GM21447 (cell line): ENCODE data around the gene LATS2.

Source experiments
- ATAC-seq: cut with Tn5 transposase; IDR thresholded peaks from one replicate; pipeline ENCODE4 v1.9.1; 2021; ENCODE audit not compliant: unreplicated experiment

The LATS2 gene

GRCh38 chr13:21061029-21061763 lies at the start of gene LATS2:
LATS2 (minus strand) TSS chr13:21061586; CDS start chr13:21046026, 15,560 bp downstream.
- peak; percentile 93 for ATAC-seq

GRCh38 chr13:21109168-21109567 lies 47.8 kb upstream of the LATS2 start:
- no peak for ATAC-seq

GRCh38 chr13:21106089-21106488 lies 44.7 kb upstream of the LATS2 start:
- ATAC-seq = no peak

DNA sequence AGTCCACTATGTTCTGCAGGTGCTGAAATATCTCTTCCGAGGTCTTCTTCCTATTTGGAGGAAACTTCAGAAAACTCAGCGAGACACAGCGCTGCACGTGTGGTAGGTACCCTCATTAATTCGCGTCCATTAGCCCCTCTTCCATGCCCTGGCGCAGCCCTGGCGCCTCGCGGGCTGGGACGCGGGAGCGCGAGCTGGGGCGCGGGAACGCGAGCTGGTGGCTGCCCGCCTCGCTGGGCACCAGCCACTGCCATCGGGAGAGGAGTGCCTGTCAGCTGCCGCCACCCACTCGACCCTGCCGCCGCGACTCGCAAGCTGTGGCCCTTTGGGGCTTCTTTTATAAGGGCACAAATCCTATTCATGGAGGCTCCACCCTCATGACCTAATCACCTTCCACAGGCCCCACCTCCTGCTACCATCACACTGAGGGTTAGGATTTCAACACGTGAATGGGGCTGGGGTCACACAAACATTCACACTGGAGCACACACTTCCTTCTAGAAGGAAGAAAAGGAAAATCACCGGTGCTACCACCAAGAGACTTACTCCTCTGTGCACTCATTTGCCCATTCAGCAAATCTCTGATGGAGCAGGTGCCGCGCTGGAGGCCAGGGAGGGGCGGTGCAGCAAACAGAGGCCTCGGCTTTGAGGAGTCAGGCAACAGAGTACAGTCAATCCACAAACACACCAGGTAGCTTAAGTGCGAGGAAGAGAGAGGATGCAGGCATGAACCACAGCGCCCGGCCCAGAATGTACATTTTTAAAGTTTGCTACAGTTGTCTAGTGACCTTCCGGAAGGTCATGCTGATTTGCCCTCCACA lies 43.0 kb upstream of the LATS2 start:
- ATAC-seq = no peak

- ATAC-seq = no peak
Measured at GRCh38 chr13:21101865-21102576, 40.6 kb upstream of the LATS2 start.

- ATAC-seq = no peak
Measured at GRCh38 chr13:21100994-21101757, 39.8 kb upstream of the LATS2 start.

DNA sequence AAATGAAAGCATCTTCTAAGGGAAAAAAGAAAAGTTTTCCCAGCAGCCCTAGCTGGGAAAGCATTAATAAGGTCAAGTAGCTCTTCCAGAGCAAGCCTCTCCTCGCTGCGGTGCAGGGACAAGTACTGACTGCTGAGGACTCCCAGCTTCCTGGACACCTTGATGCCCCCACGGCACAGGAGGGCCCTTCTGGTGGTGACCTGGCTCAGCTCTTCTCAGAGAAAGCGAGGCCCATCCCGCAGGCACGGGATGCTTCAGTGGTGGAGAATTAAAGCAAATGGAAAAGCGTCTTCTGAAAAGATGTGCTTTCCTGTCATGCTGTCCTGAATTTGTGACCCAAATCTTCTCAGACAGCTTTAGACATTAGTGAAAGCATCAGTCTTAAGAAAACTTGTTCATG lies 38.8 kb upstream of the LATS2 start:
- no peak for ATAC-seq

DNA sequence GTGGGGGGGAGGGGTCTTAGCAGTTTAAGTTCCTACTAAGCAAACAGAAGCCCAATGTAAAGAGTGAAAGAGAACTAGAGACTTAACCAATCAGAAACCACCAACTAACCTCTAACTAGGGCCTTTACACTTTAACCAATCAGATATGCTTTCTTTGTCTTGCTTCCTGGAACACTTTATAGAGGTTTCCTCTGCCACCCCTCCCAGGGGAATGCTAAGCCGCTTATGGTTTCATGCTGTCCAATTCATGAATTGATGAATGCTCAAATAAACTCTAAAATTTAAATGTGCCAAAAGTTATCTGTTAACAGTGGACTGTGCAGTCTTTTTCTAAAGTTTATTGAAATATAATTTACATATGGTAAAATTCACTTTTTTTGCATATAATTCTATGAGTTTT lies 33.9 kb upstream of the LATS2 start:
- no peak for ATAC-seq

GRCh38 chr13:21089830-21090229 lies 28.4 kb upstream of the LATS2 start:
- ATAC-seq = no peak

GRCh38 chr13:21088534-21088933 lies 27.1 kb upstream of the LATS2 start:
- no peak for ATAC-seq

DNA sequence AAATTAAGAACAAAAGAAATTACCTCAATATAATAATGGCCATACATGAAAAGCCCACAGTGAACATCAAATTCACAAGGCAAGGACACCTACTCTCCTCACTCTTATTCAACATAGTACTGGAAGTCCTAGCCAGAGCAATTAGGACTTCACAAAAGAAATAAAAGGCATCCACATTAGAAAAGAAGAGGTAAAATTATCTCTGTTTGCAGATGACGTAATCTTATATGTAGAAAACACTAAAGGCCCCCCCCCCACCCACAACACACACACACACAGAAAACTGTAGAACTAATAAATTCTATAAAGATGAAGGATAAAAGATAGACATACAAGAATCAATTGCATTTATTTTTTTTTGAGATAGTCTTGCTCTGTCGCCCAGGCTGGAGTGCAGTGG lies 25.5 kb upstream of the LATS2 start:
- ATAC-seq = no peak

- ATAC-seq = no peak
Measured at GRCh38 chr13:21081926-21082325, 20.5 kb upstream of the LATS2 start.

DNA sequence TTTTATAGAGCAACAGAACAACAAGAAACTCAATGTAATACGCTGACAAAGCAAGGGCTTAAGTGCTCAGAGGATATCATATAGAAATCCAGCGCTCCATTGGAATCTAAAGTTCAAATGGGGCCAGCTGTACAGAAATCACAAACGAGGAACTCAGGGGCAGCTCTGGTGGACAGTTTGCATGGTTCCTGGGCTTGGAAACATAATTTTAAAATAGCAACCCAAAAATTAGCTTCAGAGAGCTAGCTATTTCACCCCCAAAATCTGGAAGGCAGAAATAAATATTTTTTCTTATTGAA lies 19.2 kb upstream of the LATS2 start:
- no peak for ATAC-seq

- ATAC-seq = no peak
Measured at GRCh38 chr13:21079761-21080592, 18.6 kb upstream of the LATS2 start.

- ATAC-seq = no peak
Measured at GRCh38 chr13:21079221-21079620, 17.8 kb upstream of the LATS2 start.

- ATAC-seq = no peak
Measured at GRCh38 chr13:21078501-21078900, 17.1 kb upstream of the LATS2 start.

DNA sequence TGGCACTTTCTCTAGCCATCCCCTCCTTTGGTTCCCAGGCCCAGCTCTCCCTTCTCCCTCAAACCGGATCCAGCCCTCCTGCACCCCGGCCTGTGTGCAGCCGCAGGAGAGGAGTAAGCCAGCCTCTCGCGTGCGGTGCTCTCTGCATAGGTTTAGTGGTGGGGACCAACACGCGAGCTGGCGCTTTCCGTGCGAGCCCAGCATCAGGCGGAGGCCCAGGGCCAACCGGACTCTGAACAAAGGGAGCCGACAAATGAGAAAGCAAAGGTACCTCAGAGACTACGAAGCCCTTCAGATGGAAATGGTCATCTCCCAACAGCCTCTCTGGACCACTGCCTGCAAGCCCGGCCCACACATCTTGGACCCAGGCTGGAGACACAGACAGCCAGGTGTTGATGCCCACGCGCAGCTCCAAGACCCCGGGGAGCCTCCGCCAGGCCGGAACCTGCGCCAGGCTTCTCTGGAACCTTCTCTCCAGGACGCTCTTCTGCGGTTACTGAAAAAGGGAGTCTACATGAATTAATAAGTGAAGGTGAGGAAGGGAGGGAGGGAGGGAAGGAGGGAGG lies 16.5 kb upstream of the LATS2 start:
- no peak for ATAC-seq

GRCh38 chr13:21077076-21077787 lies 15.8 kb upstream of the LATS2 start:
- ATAC-seq = no peak

DNA sequence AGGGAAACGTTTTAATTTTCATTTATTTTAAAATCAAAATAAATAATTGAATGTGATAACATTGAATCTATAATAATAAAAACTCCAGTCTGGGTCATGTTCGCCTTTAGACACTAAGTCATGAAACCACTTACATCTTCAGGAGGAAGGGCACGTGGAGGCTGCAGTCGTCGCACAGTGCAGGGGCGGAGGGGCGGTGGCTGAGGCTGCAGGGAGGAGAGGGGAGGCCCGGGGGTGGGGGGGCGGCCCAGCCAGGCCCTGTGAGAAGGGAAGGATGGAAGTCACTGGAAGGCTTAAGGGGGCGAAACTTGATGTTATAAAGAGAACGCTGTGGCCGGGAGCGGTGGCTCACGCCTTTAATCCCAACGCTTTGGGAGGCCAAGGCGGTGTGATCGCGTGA lies 14.9 kb upstream of the LATS2 start:
- no peak for ATAC-seq
